HepG2 (cell line): Measurements from ENCODE around the gene UNC5A. TPM values are rescaled to one million over a fixed set of nuclear protein-coding genes. Genes with fewer than 3 reads are reported as not detected.
A peak's percentile ranks its signal among the peaks of the same experiment; 100 is the strongest.

Experiments
- ATAC-seq: fragments of 200-7000 bp; cut with Tn5 transposase; 3 replicates; pipeline ENCODE4 v1.9.1; 2020; ENCODE audit warnings: mild to moderate bottlenecking, moderate library complexity
- BruUV-seq: library from RNA; stranded (reverse); fragments of 400-500 nt; replicated peaks from 2 replicates; lab custom pipeline; 2021; lab: Mats Ljungman, UMichigan
- CTCF ChIA-PET: fragments of 300-600 bp; formaldehyde crosslinking; extraction: SDS; loops from one replicate; lab custom pipeline; 2021; ENCODE audit warnings: low total read pairs, inconsistent platforms, low intra/inter-chr PET ratio; lab: Yijun Ruan, JAX
- POLR2A ChIA-PET: fragments of 350-600 bp; sonication (Branson Sonifier 250); formaldehyde crosslinking; loops from one replicate; lab custom pipeline; 2020; ENCODE audit warnings: antibody characterized with exemption, inconsistent platforms; lab: Yijun Ruan, JAX
- DNase-seq: peaks from one replicate; pipeline ENCODE4 v3.0.0-alpha.2; 2015; ENCODE audit warnings: low spot score
- FAIRE-seq: peaks from 3 replicates; lab custom pipeline; 2011; peaks lifted over from hg19 to GRCh38; lab: Jason Lieb, UNC
- H2AFZ ChIP-seq: one replicate; pipeline ENCODE4 v1.6.1; 2011; ENCODE audit warnings: low read length, inconsistent platforms
- H3K27ac ChIP-seq: fragments of 300-600 bp; 3 replicates; pipeline ENCODE4 v1.8.0; 2011; ENCODE audit warnings: mixed run types, mild to moderate bottlenecking, mixed read lengths, low read length, inconsistent platforms; ENCODE audit not compliant: insufficient read depth; ENCODE audit errors: extremely low read length
- H3K27me3 ChIP-seq, 2 experiments: fragments of 200-600 bp in 1 of 2; 2 replicates in 1 of 2; 3 replicates in 1 of 2; pipeline versions ENCODE4 v1.6.0 to v1.8.0; 2011; ENCODE audit warnings: low read length in 2 of 2, mild to moderate bottlenecking in 2 of 2, moderate library complexity in 2 of 2, inconsistent platforms in 1 of 2; ENCODE audit not compliant: insufficient read depth in 2 of 2, control insufficient read depth in 1 of 2
- H3K36me3 ChIP-seq, 2 experiments: fragments of 200-600 bp in 1 of 2; replicated peaks in 1 of 2; 2 replicates in 1 of 2; 3 replicates in 1 of 2; pipeline versions ENCODE4 v1.5.1 to v1.8.0; 2011; ENCODE audit warnings: low read length in 2 of 2, inconsistent platforms in 1 of 2; ENCODE audit not compliant: insufficient read depth in 2 of 2, control insufficient read depth in 1 of 2
- H3K4me1 ChIP-seq: 2 replicates; pipeline ENCODE4 v1.5.1; 2012; ENCODE audit warnings: low read length, inconsistent platforms; ENCODE audit not compliant: insufficient read depth
- H3K4me2 ChIP-seq: 2 replicates; pipeline ENCODE4 v1.6.0; 2011; ENCODE audit warnings: low read depth, low read length, inconsistent platforms
- H3K4me3 ChIP-seq, 3 experiments: fragments of 200-600 bp in 1 of 3; sonication (generic), shearing (Covaris generic) in 1 of 3; replicated peaks in 1 of 3; 2 replicates each; pipeline ENCODE4 v1.5.1; 2011 to 2016; ENCODE audit warnings: low read length in 3 of 3, inconsistent platforms in 2 of 3, low read depth in 2 of 3, mild to moderate bottlenecking in 2 of 3, control low read depth in 1 of 3, mixed read lengths in 1 of 3; ENCODE audit not compliant: insufficient read depth in 1 of 3
- H3K79me2 ChIP-seq: one replicate; pipeline ENCODE4 v1.6.1; 2011; ENCODE audit warnings: low read length, inconsistent platforms; ENCODE audit not compliant: insufficient read depth
- H3K9ac ChIP-seq: 2 replicates; pipeline ENCODE4 v1.6.0; 2011; ENCODE audit warnings: mild to moderate bottlenecking, low read depth, low read length, inconsistent platforms; ENCODE audit not compliant: insufficient read depth
- H3K9me3 ChIP-seq: 2 replicates; pipeline ENCODE4 v1.5.1; 2012; ENCODE audit warnings: mild to moderate bottlenecking, low read length
- H4K20me1 ChIP-seq: 2 replicates; pipeline ENCODE4 v1.6.0; 2011; ENCODE audit warnings: inconsistent platforms, mild to moderate bottlenecking, low read length, moderate library complexity; ENCODE audit not compliant: insufficient read depth
- BHLHE40 ChIP-seq: IDR thresholded peaks from 2 replicates; pipeline ENCODE4 v1.6.1; 2011; ENCODE audit warnings: low read length, improper control_type of control experiment
- CREBL2 ChIP-seq: sonication (generic); formaldehyde crosslinking; IDR thresholded peaks from 2 replicates; pipeline ENCODE4 v1.8.1; 2023; ENCODE audit warnings: missing genetic modification reagents, mild to moderate bottlenecking, borderline replicate concordance
- MAZ ChIP-seq, 2 experiments: sonication (generic) in 1 of 2; formaldehyde crosslinking in 1 of 2; IDR thresholded peaks; 2 replicates each; pipeline versions ENCODE4 v1.5.0 to v1.6.1; 2012 to 2020; ENCODE audit warnings: low read depth in 2 of 2, mild to moderate bottlenecking in 2 of 2, borderline replicate concordance in 1 of 2, improper control_type of control experiment in 1 of 2, low read length in 1 of 2, missing genetic modification reagents in 1 of 2, moderate library complexity in 1 of 2
- MEIS2 ChIP-seq: sonication (generic); formaldehyde crosslinking; IDR thresholded peaks from 2 replicates; pipeline ENCODE4 v1.9.0; 2021; ENCODE audit warnings: mild to moderate bottlenecking, missing genetic modification reagents
- MIXL1 ChIP-seq: IDR thresholded peaks from 2 replicates; pipeline ENCODE4 v1.6.1; 2016
- UBTF ChIP-seq: sonication (generic); formaldehyde crosslinking; IDR thresholded peaks from 2 replicates; pipeline ENCODE4 v1.4.0; 2020; ENCODE audit warnings: mild to moderate bottlenecking, missing genetic modification reagents
- ZNF335 ChIP-seq: sonication (generic); formaldehyde crosslinking; IDR thresholded peaks from 2 replicates; pipeline ENCODE4 v1.4.0; 2020; ENCODE audit warnings: missing genetic modification reagents
- ZNF510 ChIP-seq: sonication (generic); formaldehyde crosslinking; IDR thresholded peaks from 2 replicates; pipeline ENCODE4 v1.4.0; 2020; ENCODE audit warnings: low read depth, mild to moderate bottlenecking, missing genetic modification reagents
- ZNF577 ChIP-seq: sonication (generic); formaldehyde crosslinking; IDR thresholded peaks from 2 replicates; pipeline ENCODE4 v1.4.0; 2020; ENCODE audit warnings: mild to moderate bottlenecking, low read depth, missing genetic modification reagents, borderline replicate concordance
- ZNF687 ChIP-seq: sonication (generic); formaldehyde crosslinking; IDR thresholded peaks from 2 replicates; pipeline ENCODE4 v1.5.1; 2020; ENCODE audit warnings: mild to moderate bottlenecking, missing genetic modification reagents, moderate library complexity
- WGBS: methylation state at CpG from one replicate; pipeline ENCODE4 v1.1.6; 2017; ENCODE audit warnings: low lambda C conversion rate; 5-methylcytosine and 5-hydroxymethylcytosine counted together
- in situ Hi-C: cut with HindIII; loops from 2 replicates; pipeline ENCODE4 v1.10.0; 2017; ENCODE audit warnings: low pct_unique_long_range_greater_than_20kb; ENCODE audit not compliant: extremely low pct_ligation_motif_present
- intact Hi-C: fragments of 100-400 bp; cut with micrococcal nuclease; formaldehyde crosslinking; loops from one replicate; pipeline ENCODE4 v1.10.0; 2022; ENCODE audit not compliant: unreplicated experiment
- polyA plus RNA-seq, 8 experiments: library from polyadenylated mRNA; depleted of rRNA in 3 of 8; stranded (reverse) in 7 of 8; unstranded in 1 of 8; fragments of >200 nt; fragmentation: Illumina TruSeq in 4 of 8; extraction: Trizol in 4 of 8; gene quantifications; 2 replicates each; pipeline versions ENCODE4 v1.2.1 to v1.2.3, GENCODE V29; 2011 to 2016; ENCODE audit warnings: low read depth in 4 of 8, missing spikeins in 1 of 8, mixed read lengths in 1 of 8; ENCODE audit not compliant: insufficient read depth in 1 of 8
- total RNA-seq, 5 experiments: library from RNA; depleted of rRNA; stranded (reverse); fragments of >200 nt; fragmentation: Illumina TruSeq; extraction: Trizol; gene quantifications; 2 replicates each; pipeline ENCODE4 v1.2.3, GENCODE V29; 2016; ENCODE audit warnings: low read depth in 1 of 5

The UNC5A gene
- total and polyA plus RNA-seq, 2 of the 13 experiments (the other 11 are each of a cell fraction or from before 2014, with no cell fraction given), result not detected

GRCh38 chr5:176817369-176817840, 7.0 kb downstream of the UNC5A start:
- intact Hi-C loops, result no loop called here

GRCh38 chr5:176817841-176818377, 7.5 kb downstream of the UNC5A start:
- CTCF ChIA-PET, result interaction anchor here (1.0 kb wide), 1 partner anchor 157 kb away, joined by 3 read pairs; no protein-coding TSS in a partner anchor
- no peaks in the 10 kb centered on the region for H3K36me3 ChIP-seq
- peak overlapping the region; percentile 73 for H3K4me2 ChIP-seq
- H3K79me2 ChIP-seq, result no peaks in the 10 kb centered on the region
- peak overlapping the region; percentile 33 to 58 (median 51); a peak in 5 of 6 replicates for H3K4me3 ChIP-seq
- peaks cover 9 to 46% of the 10 kb centered on the region in 2 experiments; a peak in 4 of 5 replicates for H3K27me3 ChIP-seq
- H2AFZ ChIP-seq, result no peak overlapping the region
- intact Hi-C loops, result no loop called here
- DNase-seq (no peak), ATAC-seq (peak; percentile 62), FAIRE-seq (no peak)
- H3K9me3 ChIP-seq, result no peaks in the 10 kb centered on the region
- no TSS peak for BruUV-seq
- no peak overlapping the region for H3K27ac ChIP-seq
- no peak overlapping the region for H3K9ac ChIP-seq
- H3K4me1 ChIP-seq, result peaks cover 32% of the 10 kb centered on the region
- in situ Hi-C loops, result no loop called here
- POLR2A ChIA-PET, result interaction anchor here (0.6 kb wide), 1 partner anchor 22 kb away, joined by 3 read pairs; no protein-coding TSS in a partner anchor
- WGBS, result 0% methylated on average over 3 of the region's 55 CpGs
- H4K20me1 ChIP-seq, result peaks cover 7% of the 10 kb centered on the region; the same call in 1 of the 2 replicates
- no peak for TF ChIP-seq ZNF577
- no peak for TF ChIP-seq ZNF335 (CRISPR knock-in tag)
- peak; percentile 29; the same call in 1 of the 2 replicates for TF ChIP-seq ZNF687 (CRISPR knock-in tag)
- TF ChIP-seq UBTF (CRISPR knock-in tag), result peak; percentile 73; the same call in 1 of the 2 replicates
- no peak for TF ChIP-seq MAZ (IDR thresholded peaks at IDR 0.05; ENCODE audit: borderline replicate concordance, low read depth, low read length)
- 0 out of 2 replicates have a peak, but pooled peaks have one; percentile 34 for TF ChIP-seq MAZ (CRISPR knock-in tag; IDR thresholded peaks at IDR 0.05; ENCODE audit: low read depth)
- TF ChIP-seq ZNF510 (CRISPR knock-in tag), result no peak

More at GRCh38 chr5:176817369-176817840, 7.0 kb downstream of the UNC5A start:
- H3K4me3 ChIP-seq, result peak overlapping the region; percentile 33 to 58 (median 51); a peak in 3 of 6 replicates
- no peak for FAIRE-seq
- H3K9me3 ChIP-seq, result no peaks in the 10 kb centered on the region
- no peak overlapping the region for H3K9ac ChIP-seq
- H3K27me3 ChIP-seq, result peaks cover 10 to 50% of the 10 kb centered on the region in 2 experiments; a peak in 4 of 5 replicates
- CTCF ChIA-PET, result interaction anchor here (1.0 kb wide), 1 partner anchor 157 kb away, joined by 3 read pairs; no protein-coding TSS in a partner anchor
- BruUV-seq, result no TSS peak
- 0% methylated on average over 5 of the region's 42 CpGs for WGBS
- TF ChIP-seq CREBL2 (CRISPR knock-in tag), result no peak
- no peak for TF ChIP-seq MIXL1
- TF ChIP-seq MEIS2 (CRISPR knock-in tag), result 0 out of 2 replicates have a peak, but pooled peaks have one; percentile 20
- peak; percentile 63; the same call in 1 of the 2 replicates for TF ChIP-seq BHLHE40
- TF ChIP-seq, all 625 proteins: peak for 2
- no peaks in the 10 kb centered on the region for H3K79me2 ChIP-seq
- in situ Hi-C loops, result no loop called here
- POLR2A ChIA-PET, result interaction anchor here (0.6 kb wide), 1 partner anchor 23 kb away, joined by 3 read pairs; no protein-coding TSS in a partner anchor
- H2AFZ ChIP-seq, result no peak overlapping the region
- no peaks in the 10 kb centered on the region for H3K36me3 ChIP-seq
- no peak for DNase-seq
- peaks cover 30% of the 10 kb centered on the region for H3K4me1 ChIP-seq
- no peak overlapping the region for H3K27ac ChIP-seq
- ATAC-seq, result no peak
- H3K4me2 ChIP-seq, result peak overlapping the region; percentile 73
- H4K20me1 ChIP-seq, result peaks cover 7% of the 10 kb centered on the region; the same call in 1 of the 2 replicates
